Mucosa of descending colon (tissue), 3 donors: Measurements from ENCODE around the gene NLRC3. TPM values are rescaled to one million over a fixed set of nuclear protein-coding genes. Genes with fewer than 3 reads are reported as not detected.

Experiments used
- ATAC-seq: fragments of 200-7000 bp; cut with Tn5 transposase; one replicate; pipeline ENCODE4 v1.9.1; 2020; ENCODE audit warnings: mild to moderate bottlenecking, moderate library complexity
- DNase-seq, 3 donors: peaks; one replicate each; pipeline ENCODE4 v3.0.0-alpha.2; 2020
- H3K36me3 ChIP-seq: fragments of 200-600 bp; one replicate; pipeline ENCODE4 v1.8.0; 2021; ENCODE audit warnings: low read depth, mild to moderate bottlenecking
- H3K4me1 ChIP-seq: fragments of 200-600 bp; one replicate; pipeline ENCODE4 v1.8.0; 2021; ENCODE audit warnings: low read depth, mild to moderate bottlenecking
- H3K4me3 ChIP-seq: fragments of 200-600 bp; one replicate; pipeline ENCODE4 v1.8.0; 2021; ENCODE audit warnings: mild to moderate bottlenecking
- H3K9me3 ChIP-seq: fragments of 200-600 bp; one replicate; pipeline ENCODE4 v1.8.0; 2021; ENCODE audit warnings: mild to moderate bottlenecking
- intact Hi-C, 2 donors: fragments of 100-400 bp; cut with DNase I in 1 of 2; cut with micrococcal nuclease in 1 of 2; formaldehyde crosslinking; loops; one replicate each; pipeline versions ENCODE4 v1.11.0 to v1.11.1; 2022; cut with DNase I, micrococcal nuclease
- total RNA-seq, 3 donors: library from RNA; stranded (reverse); fragmentation: NEBNext Ultra II Directional in 2 of 3; extraction: Animal tissue kit (Norgen Biotek cat#: 25700) in 2 of 3; gene quantifications; one replicate each; pipeline versions ENCODE4 v1.2.1 to v1.2.4, GENCODE V29; 2021 to 2023
- TF ChIP-seq, protein P1 (sequence below): fragments of 200-600 bp; IDR thresholded peaks from one replicate; pipeline ENCODE4 v1.8.0; 2022; ENCODE audit warnings: antibody characterized with exemption, mild to moderate bottlenecking
- donor health status: DM: no; HTN: no; CAD: no; lungs with moderate emphysema.
- donor health status: DM: no; HTN: no; CAD: no.
- donor health status: DM: no; HTN: yes; CAD: no.

Gene NLRC3
- total RNA-seq, 3 donors from 2014 or later, result 1.4 to 2.6 (median 1.7) TPM

DNA sequence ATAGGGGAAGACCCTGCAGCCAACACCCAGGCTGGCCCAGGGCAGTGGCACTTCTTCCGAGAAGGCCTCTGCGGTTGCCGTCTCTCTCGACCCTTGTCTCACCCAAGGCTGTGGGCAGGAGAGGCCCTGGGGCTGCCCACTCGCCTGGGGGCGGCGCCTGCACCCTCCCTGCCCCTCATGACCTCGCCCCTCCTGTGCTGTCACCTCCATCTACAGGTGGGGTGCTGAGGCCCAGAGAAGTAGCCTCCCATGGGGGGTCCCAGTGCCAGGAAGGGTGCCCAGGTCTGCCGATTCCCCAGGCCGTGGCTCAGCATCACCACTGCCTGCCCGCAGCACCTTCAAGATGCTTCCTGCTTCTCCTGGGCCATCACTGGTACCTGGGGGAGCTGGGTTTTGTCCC is 992 bp downstream of the NLRC3 start:
- Histone ChIP-seq H3K4me3 (no peak overlapping the region), H3K9me3 (peaks cover 2% of the 10 kb centered on the region), H3K36me3 (no peaks in the 10 kb centered on the region), H3K4me1 (no peaks in the 10 kb centered on the region)
- TF ChIP-seq, protein P1, sequence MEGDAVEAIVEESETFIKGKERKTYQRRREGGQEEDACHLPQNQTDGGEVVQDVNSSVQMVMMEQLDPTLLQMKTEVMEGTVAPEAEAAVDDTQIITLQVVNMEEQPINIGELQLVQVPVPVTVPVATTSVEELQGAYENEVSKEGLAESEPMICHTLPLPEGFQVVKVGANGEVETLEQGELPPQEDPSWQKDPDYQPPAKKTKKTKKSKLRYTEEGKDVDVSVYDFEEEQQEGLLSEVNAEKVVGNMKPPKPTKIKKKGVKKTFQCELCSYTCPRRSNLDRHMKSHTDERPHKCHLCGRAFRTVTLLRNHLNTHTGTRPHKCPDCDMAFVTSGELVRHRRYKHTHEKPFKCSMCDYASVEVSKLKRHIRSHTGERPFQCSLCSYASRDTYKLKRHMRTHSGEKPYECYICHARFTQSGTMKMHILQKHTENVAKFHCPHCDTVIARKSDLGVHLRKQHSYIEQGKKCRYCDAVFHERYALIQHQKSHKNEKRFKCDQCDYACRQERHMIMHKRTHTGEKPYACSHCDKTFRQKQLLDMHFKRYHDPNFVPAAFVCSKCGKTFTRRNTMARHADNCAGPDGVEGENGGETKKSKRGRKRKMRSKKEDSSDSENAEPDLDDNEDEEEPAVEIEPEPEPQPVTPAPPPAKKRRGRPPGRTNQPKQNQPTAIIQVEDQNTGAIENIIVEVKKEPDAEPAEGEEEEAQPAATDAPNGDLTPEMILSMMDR, result no peak
- intact Hi-C loops, result no loop called here
- ATAC-seq (peak; percentile 24), DNase-seq (no peak)

DNA sequence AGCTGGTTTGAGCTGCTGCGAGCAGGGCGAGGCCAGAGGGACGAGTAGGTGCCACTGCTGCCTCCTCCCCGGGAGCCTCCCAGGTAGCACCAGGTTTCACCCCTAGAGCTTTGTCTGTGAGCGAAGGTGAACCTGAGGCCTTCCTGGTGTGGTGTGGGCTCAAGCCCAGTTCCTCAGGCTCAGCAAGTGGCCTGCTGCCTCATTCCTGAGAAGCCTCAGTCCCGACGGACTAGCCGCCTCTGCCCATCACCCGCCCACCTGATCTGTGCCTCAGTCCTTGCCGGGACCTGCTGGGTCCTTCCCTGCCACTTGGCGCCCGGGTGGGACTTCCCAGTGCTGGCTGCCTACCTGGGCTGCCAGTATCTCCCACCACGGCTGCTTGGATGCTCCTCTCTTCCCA is 1.7 kb downstream of the NLRC3 start:
- no peak overlapping the region for H3K4me3 ChIP-seq
- ATAC-seq (no peak), DNase-seq (no peak)
- peaks cover 9% of the 10 kb centered on the region for H3K9me3 ChIP-seq
- intact Hi-C loops, result no loop called here
- H3K4me1 ChIP-seq, result no peaks in the 10 kb centered on the region
- H3K36me3 ChIP-seq, result no peaks in the 10 kb centered on the region
- TF ChIP-seq, protein P1, result no peak

DNA sequence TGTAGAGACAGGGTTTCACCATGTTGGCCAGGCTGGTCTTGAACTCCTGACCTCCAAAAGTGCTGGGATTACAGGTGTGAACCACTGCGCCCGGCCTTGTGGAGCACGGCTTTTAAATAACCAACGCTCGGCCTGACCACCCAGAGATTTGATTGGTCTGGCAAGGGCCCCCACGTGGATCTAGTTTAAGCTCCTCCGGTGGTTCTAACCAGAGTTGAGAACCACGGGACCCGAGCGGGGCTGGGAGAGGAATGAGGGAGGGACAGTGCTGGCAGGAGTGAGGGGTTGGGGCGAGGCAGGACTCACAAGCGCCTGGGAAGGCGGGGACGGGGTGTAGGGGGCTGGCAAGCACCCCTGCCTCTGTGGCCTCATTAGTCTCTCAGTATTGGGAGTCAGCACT is 3.0 kb downstream of the NLRC3 start:
- ATAC-seq (no peak), DNase-seq (no peak)
- no peaks in the 10 kb centered on the region for H3K4me1 ChIP-seq
- TF ChIP-seq, protein P1, result no peak
- no peak overlapping the region for H3K4me3 ChIP-seq
- peaks cover 12% of the 10 kb centered on the region for H3K9me3 ChIP-seq
- intact Hi-C loops, result no loop called here
- H3K36me3 ChIP-seq, result no peaks in the 10 kb centered on the region

DNA sequence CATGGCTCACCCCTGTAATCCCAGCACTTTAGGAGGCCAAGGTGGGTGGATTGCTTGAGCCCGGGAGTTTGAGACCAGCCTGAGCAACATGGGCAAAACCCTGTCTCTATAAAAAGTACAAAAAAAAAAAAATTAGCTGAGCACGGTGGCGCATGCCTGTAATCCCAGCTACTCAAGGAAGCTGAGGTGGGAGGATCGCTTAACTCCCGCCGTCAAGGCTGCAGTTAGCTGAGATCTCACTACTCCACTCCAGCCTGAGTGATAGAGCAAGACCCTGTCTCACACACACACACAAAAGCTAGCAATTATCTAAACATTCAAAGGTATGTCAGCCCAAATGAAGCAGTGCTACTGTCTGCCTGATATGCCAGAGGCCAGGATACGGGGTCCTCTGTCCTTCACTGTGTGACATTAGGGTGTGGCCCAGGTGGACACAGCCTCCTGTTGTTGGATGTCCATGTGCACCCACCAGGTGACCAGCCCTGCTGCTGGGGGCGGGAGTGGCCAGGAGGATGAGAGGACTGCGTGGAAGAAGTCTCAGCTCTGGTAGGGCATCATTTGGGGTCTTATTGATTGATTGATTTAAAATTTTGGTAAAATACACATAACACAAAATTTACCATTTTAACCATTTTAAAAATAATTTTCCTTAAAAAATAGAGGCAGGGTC is 3.9 kb downstream of the NLRC3 start:
- H3K4me3 ChIP-seq, result no peak overlapping the region
- no peak for ATAC-seq
- no peaks in the 10 kb centered on the region for H3K4me1 ChIP-seq
- no peaks in the 10 kb centered on the region for H3K36me3 ChIP-seq
- H3K9me3 ChIP-seq, result peaks cover 12% of the 10 kb centered on the region
- DNase-seq, result no peak
- TF ChIP-seq, protein P1, result no peak
- intact Hi-C loops, result no loop called here

DNA sequence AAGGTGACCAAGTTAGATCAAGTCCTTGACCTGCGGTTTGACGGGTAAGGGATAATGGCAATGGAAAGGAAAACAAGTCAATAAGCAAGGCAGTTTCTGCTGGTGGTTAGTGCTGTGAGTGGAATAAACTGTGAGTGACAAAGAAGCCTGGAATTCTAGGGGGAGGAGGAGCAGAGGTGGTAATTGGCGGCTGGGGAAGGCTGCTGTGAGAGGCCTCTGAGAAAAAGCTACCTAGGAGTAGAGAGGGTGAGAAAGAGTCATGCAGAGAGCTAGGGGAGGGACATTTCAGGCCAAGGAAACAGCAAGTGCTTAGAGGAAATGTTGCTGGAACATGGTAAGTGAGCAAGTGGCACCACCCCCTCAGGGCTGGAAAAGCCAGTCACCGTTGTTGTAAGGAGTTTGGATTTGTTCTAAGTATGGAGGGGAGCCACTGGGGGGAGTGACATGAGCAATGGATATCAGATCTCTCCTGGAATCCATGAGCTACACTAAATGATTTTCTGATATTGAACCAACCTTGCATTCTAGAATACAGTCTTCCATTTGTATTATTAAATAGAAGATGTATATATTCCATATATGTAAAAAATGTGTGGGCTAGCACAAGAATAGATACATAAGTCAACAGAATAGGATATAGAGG is 6.7 kb downstream of the NLRC3 start:
- intact Hi-C loops, result no loop called here
- H3K36me3 ChIP-seq, result no peaks in the 10 kb centered on the region
- H3K4me3 ChIP-seq, result no peak overlapping the region
- TF ChIP-seq, protein P1, result no peak
- no peaks in the 10 kb centered on the region for H3K4me1 ChIP-seq
- peaks cover 12% of the 10 kb centered on the region for H3K9me3 ChIP-seq
- no peak for DNase-seq
- no peak for ATAC-seq
